Activated naive CD8-positive, alpha-beta T cell (primary cell): Measurements from ENCODE around the gene PTPA.

ENCODE experiments used
- H3K27ac Mint-ChIP-seq: one replicate; pipeline ENCODE4 v1.8.0; 2021; ENCODE audit warnings: mixed read lengths
- H3K27me3 Mint-ChIP-seq: one replicate; pipeline ENCODE4 v1.8.0; 2021; ENCODE audit warnings: mixed read lengths
- H3K36me3 Mint-ChIP-seq: one replicate; pipeline ENCODE4 v1.8.0; 2021; ENCODE audit warnings: mixed read lengths
- H3K4me1 Mint-ChIP-seq: one replicate; pipeline ENCODE4 v1.8.0; 2021; ENCODE audit warnings: low read depth, mixed read lengths
- H3K4me3 Mint-ChIP-seq: one replicate; pipeline ENCODE4 v1.8.0; 2021; ENCODE audit warnings: mild to moderate bottlenecking, mixed read lengths
- H3K9me3 Mint-ChIP-seq: one replicate; pipeline ENCODE4 v1.8.0; 2021; ENCODE audit warnings: low read depth, mixed read lengths

Gene PTPA

DNA sequence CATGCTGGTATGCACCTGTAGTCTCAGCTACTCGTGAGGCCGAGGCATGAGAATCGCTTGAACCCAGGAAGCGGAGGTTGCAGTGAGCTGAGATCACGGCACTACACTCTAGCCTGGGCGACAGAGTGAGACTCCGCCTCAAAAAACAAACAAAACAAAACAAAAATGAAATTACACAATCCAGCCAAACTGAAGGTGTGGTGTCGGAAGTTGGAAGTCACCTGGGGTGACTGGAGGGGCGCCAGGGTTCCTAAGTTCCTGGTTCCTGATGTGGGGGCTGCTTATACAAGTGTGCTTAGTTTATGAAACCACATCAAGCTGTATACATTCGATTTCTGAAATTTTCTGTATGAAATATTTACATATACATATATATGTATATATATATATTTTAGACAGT, 34.0 kb upstream of the PTPA start:
- Mint-ChIP-seq H3K4me1 (peaks cover 23% of the 10 kb centered on the region), H3K9me3 (no peaks in the 10 kb centered on the region), H3K27ac (no peak overlapping the region), H3K36me3 (no peaks in the 10 kb centered on the region), H3K27me3 (no peaks in the 10 kb centered on the region), H3K4me3 (no peak overlapping the region)

DNA sequence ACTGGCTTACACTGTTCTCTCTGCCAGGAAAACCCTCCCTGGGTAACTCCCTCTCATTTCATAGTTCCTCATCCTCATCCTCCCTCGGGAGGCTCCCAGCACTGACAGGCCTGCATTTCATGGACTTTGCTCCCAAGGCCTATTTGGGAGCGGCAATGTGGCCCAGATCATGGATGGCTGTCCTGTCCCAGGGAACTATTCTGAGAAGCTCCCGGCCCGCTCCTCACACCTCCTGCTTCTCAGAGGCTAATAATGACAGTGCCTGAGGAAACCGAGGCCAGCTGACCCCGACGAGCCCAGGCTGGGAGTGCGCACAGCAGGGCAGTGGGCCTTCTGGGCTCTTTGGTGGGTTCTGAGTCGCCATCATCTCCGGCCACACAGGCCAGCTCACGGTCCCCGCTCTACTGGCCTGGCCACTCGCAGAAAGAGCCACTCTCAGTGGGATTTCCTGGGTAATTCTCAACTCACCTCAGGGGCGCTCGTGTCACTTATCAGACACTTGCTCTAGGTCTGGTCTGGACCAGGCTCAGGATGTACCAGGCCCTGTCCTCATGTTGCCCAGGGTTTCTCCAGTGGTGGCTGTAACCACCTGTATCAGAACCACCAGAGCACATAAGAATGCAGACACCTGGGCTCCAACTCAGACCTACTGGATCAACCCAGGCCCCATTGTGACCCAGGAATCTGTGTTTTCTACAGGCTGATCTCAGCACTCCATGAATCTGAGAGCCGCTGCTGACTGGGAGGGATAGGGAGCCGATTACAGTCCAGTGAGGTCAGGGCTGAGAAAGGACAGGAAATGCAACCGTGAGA, 32.3 kb upstream of the PTPA start:
- H3K4me3 Mint-ChIP-seq, result no peak overlapping the region
- H3K36me3 Mint-ChIP-seq, result no peaks in the 10 kb centered on the region
- H3K27me3 Mint-ChIP-seq, result no peaks in the 10 kb centered on the region
- H3K4me1 Mint-ChIP-seq, result peaks cover 24% of the 10 kb centered on the region
- no peak overlapping the region for H3K27ac Mint-ChIP-seq
- no peaks in the 10 kb centered on the region for H3K9me3 Mint-ChIP-seq

GRCh38 chr9:129079829-129080228, 31.4 kb upstream of the PTPA start:
- no peaks in the 10 kb centered on the region for H3K36me3 Mint-ChIP-seq
- peaks cover 23% of the 10 kb centered on the region for H3K4me1 Mint-ChIP-seq
- H3K4me3 Mint-ChIP-seq, result peak overlapping the region; percentile 89
- H3K9me3 Mint-ChIP-seq, result no peaks in the 10 kb centered on the region
- no peak overlapping the region for H3K27ac Mint-ChIP-seq
- H3K27me3 Mint-ChIP-seq, result no peaks in the 10 kb centered on the region

GRCh38 chr9:129080298-129080600, 31.0 kb upstream of the PTPA start:
- Mint-ChIP-seq H3K9me3 (no peaks in the 10 kb centered on the region), H3K4me1 (peaks cover 23% of the 10 kb centered on the region), H3K36me3 (no peaks in the 10 kb centered on the region), H3K27me3 (no peaks in the 10 kb centered on the region), H3K27ac (peak overlapping the region; percentile 61), H3K4me3 (peak overlapping the region; percentile 89)

DNA sequence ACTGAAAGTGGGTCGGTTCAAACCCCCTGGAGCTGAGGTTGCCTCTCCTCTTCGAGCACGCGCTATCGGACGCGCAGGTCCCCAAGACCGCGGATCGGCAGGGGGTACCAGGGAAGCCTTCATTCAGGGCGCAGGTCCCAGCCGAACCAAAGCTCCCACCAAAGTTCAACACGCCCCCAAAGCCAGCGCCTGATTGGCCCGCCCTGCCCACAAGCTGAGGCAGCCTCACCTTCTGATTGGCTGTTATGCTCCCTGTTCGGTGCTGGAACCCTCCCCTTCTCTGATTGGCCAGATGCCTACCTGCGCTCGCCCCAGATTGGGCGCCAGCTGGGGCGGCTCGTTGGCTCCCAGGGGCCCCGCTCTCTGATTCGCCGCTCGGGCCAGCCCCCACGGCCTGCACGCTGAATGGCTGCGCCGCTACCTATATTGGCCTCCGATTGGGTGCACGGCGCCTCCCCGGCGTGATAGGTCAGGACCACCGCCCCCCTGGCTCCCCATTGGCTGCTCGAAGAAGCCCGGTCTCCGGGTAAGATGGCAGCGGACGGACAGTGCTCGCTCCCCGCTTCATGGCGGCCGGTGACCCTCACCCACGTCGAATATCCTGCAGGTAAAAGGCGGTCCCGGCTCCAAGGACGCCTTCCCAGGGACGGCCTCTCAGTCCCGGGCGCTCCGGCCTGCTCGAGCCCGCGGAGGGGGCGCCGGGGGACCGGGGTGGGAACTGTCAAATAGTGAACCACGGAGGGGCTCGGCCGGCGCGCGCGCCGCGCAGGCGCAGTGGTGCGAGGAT, 30.4 kb upstream of the PTPA start, which contains the start of gene DOLPP1:
Gene DOLPP1, plus strand, starts transcription at position 511 of the 787 bp plus-strand sequence. Its CDS starts 21 bp downstream, at position 532.
- Mint-ChIP-seq H3K4me3 (peak within 1 kb of the TSS; percentile 89), H3K27me3 (no peaks in the 10 kb centered on the region), H3K36me3 (no peaks in the 10 kb centered on the region), H3K9me3 (no peaks in the 10 kb centered on the region), H3K4me1 (peaks cover 23% of the 10 kb centered on the region), H3K27ac (peak within 1 kb of the TSS; percentile 61)

DNA sequence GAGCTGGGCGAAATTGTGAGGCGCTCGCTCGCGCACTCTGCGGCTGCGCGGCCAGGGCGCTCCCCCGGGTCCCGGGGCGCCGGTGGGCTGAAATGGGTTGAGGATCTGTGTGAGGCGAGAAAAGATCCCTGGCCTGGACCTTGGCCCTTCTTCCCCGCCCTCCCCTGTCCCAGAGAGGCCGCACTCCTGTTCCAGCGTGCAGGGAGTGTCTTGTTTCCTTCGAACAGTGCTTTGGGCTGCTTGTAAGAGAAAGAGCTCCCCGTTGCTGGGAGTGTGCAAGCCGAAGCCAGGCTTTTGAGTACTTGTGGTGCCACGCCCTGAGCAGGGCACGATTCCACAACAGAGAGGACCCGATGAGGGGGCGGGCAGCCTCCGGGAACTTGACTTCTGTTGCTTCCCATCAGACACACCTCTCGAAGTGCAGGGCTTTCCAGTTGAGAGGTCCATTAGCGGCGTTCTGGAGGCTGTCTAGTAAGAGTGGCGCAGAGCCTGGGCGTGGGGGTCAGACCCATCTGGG, 29.8 kb upstream of the PTPA start:
- H3K4me3 Mint-ChIP-seq, result peak overlapping the region; percentile 89
- H3K27me3 Mint-ChIP-seq, result no peaks in the 10 kb centered on the region

GRCh38 chr9:129084087-129084486, 27.1 kb upstream of the PTPA start:
- no peak overlapping the region for H3K4me3 Mint-ChIP-seq
- no peaks in the 10 kb centered on the region for H3K36me3 Mint-ChIP-seq
- no peak overlapping the region for H3K27ac Mint-ChIP-seq
- no peaks in the 10 kb centered on the region for H3K27me3 Mint-ChIP-seq
- no peaks in the 10 kb centered on the region for H3K9me3 Mint-ChIP-seq
- peaks cover 23% of the 10 kb centered on the region for H3K4me1 Mint-ChIP-seq

More for the DNA sequence above, 29.8 kb upstream of the PTPA start:
- peak overlapping the region; percentile 58 for H3K27ac Mint-ChIP-seq
- H3K4me1 Mint-ChIP-seq, result peaks cover 23% of the 10 kb centered on the region
- H3K36me3 Mint-ChIP-seq, result no peaks in the 10 kb centered on the region
- no peaks in the 10 kb centered on the region for H3K9me3 Mint-ChIP-seq

DNA sequence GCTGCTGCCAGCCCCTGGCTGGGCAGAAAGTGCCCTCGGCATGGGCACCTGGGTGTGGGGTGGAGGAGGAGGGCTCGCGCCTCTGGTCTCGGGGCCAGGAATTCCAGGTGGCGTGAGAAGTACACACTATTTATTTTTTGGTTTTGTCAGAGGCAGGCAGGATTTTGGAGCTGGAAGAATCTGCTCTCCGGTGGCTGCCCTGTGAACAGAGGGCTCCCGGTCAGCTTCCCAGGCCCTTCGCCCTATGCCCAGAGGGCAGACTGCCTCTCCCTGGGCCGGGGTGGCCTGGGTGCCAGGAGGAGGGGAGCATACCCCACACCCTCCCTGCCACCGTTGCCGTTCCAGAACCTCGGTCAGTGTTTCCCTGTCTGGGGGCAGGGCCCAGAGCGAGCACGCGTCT, 22.0 kb upstream of the PTPA start:
- Mint-ChIP-seq H3K27me3 (no peaks in the 10 kb centered on the region), H3K4me1 (no peaks in the 10 kb centered on the region), H3K9me3 (no peaks in the 10 kb centered on the region), H3K36me3 (no peaks in the 10 kb centered on the region), H3K4me3 (no peak overlapping the region), H3K27ac (no peak overlapping the region)

- no peaks in the 10 kb centered on the region for H3K27me3 Mint-ChIP-seq
- H3K9me3 Mint-ChIP-seq, result no peaks in the 10 kb centered on the region
Observed at GRCh38 chr9:129093602-129094386, 17.4 kb upstream of the PTPA start.

GRCh38 chr9:129094387-129095169, 16.6 kb upstream of the PTPA start:
- H3K36me3 Mint-ChIP-seq, result no peaks in the 10 kb centered on the region
- H3K27ac Mint-ChIP-seq, result no peak overlapping the region
- no peaks in the 10 kb centered on the region for H3K9me3 Mint-ChIP-seq

More at GRCh38 chr9:129093602-129094386, 17.4 kb upstream of the PTPA start:
- H3K36me3 Mint-ChIP-seq, result no peaks in the 10 kb centered on the region
- no peak overlapping the region for H3K27ac Mint-ChIP-seq
- H3K4me1 Mint-ChIP-seq, result no peaks in the 10 kb centered on the region
- H3K4me3 Mint-ChIP-seq, result no peak overlapping the region

DNA sequence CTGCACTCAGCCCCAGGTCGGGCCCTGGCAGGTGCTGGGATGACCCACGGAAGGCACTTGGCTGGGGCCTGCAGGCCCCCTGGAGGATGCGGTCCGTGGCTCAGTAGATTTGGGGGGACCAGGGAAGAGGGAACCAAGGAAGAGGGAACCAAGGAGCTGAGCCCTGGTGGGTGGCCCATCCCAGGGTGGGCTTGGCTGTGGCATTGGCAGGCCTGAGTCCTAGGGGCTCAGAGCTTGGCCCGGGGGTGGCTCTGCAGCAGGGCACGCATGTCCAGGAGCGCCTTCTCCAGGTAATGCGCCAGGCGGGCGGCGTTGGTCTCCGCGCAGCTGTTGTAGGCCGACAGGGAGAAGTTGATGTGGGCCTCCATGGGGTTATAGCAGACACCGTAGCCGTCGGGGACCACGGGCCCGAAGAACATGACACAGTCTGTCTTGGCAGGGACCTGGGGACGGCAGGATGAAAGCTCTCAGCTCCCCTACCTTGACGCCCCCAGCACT, 16.0 kb upstream of the PTPA start:
- no peak overlapping the region for H3K27ac Mint-ChIP-seq
- H3K4me1 Mint-ChIP-seq, result no peaks in the 10 kb centered on the region
- no peaks in the 10 kb centered on the region for H3K27me3 Mint-ChIP-seq
- no peaks in the 10 kb centered on the region for H3K9me3 Mint-ChIP-seq
- H3K36me3 Mint-ChIP-seq, result no peaks in the 10 kb centered on the region
- no peak overlapping the region for H3K4me3 Mint-ChIP-seq

More at GRCh38 chr9:129094387-129095169, 16.6 kb upstream of the PTPA start:
- Mint-ChIP-seq H3K4me1 (no peaks in the 10 kb centered on the region), H3K4me3 (no peak overlapping the region), H3K27me3 (no peaks in the 10 kb centered on the region)

GRCh38 chr9:129095908-129096307, 15.3 kb upstream of the PTPA start:
- Mint-ChIP-seq H3K27me3 (no peaks in the 10 kb centered on the region), H3K4me3 (no peak overlapping the region), H3K9me3 (no peaks in the 10 kb centered on the region), H3K27ac (no peak overlapping the region), H3K36me3 (no peaks in the 10 kb centered on the region), H3K4me1 (no peaks in the 10 kb centered on the region)

- no peaks in the 10 kb centered on the region for H3K27me3 Mint-ChIP-seq
- H3K4me3 Mint-ChIP-seq, result no peak overlapping the region
- no peaks in the 10 kb centered on the region for H3K4me1 Mint-ChIP-seq
- no peak overlapping the region for H3K27ac Mint-ChIP-seq
- no peaks in the 10 kb centered on the region for H3K36me3 Mint-ChIP-seq
- no peaks in the 10 kb centered on the region for H3K9me3 Mint-ChIP-seq
Observed at GRCh38 chr9:129097671-129098306, 13.4 kb upstream of the PTPA start.

GRCh38 chr9:129098328-129098727, 12.9 kb upstream of the PTPA start:
- H3K4me1 Mint-ChIP-seq, result no peaks in the 10 kb centered on the region
- no peak overlapping the region for H3K4me3 Mint-ChIP-seq
- no peaks in the 10 kb centered on the region for H3K36me3 Mint-ChIP-seq
- no peaks in the 10 kb centered on the region for H3K9me3 Mint-ChIP-seq
- no peaks in the 10 kb centered on the region for H3K27me3 Mint-ChIP-seq
- H3K27ac Mint-ChIP-seq, result no peak overlapping the region
